Skin epidermis (tissue), 12 donors: ENCODE data around the gene PRKD3.
A peak's percentile ranks its signal among the peaks of the same experiment; 100 is the strongest.
"Not testable (repeated sequence)": the region's sequence is repeated elsewhere in the genome, so short reads cannot be mapped to it uniquely, and the experiment has no call there.

Experiments
- H3K27ac ChIP-seq, 21 experiments: fragments of 200-600 bp; sonication (generic) in 11 of 21; one replicate each; pipeline ENCODE4 v1.5.0; 2020; ENCODE audit warnings: mild to moderate bottlenecking in 3 of 21, inconsistent platforms in 2 of 21, moderate library complexity in 2 of 21
- H3K4me3 ChIP-seq, 7 experiments: fragments of 200-600 bp; sonication (generic) in 2 of 7; one replicate each; pipeline ENCODE4 v1.5.0; 2020; ENCODE audit warnings: inconsistent platforms in 2 of 7, mild to moderate bottlenecking in 2 of 7, moderate library complexity in 1 of 7

The PRKD3 gene

DNA sequence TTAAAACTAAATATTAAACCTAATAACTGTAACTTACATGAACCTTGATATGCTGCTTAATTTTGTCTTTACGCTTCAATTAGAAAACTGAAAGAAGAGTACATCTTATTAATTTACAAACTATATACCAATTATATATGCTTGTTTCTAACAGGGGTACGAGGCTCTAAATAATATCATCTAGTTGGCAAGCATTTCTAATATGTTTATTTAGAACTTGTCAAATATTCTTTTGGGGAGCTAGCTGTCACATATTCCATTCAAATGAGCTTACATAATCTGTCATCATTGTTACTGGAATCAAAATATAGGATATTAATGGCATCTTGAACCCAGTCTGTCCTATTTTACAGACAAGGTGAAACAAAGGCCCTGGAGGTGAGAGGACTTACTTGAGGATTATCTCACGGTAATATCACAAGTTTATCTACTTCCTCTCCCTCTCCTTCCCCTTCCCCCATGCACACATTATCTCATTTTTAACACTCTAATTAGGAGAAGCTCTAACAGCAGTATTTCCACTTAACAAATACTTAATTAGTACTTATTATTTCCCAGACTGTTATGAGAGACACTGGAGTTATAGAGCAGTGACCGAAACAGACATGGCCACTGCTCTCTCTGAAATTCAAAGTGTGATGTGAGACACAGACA lies 3.5 kb downstream of the PRKD3 start:
- Histone ChIP-seq H3K4me3 (no peak overlapping the region), H3K27ac (no peak overlapping the region)

DNA sequence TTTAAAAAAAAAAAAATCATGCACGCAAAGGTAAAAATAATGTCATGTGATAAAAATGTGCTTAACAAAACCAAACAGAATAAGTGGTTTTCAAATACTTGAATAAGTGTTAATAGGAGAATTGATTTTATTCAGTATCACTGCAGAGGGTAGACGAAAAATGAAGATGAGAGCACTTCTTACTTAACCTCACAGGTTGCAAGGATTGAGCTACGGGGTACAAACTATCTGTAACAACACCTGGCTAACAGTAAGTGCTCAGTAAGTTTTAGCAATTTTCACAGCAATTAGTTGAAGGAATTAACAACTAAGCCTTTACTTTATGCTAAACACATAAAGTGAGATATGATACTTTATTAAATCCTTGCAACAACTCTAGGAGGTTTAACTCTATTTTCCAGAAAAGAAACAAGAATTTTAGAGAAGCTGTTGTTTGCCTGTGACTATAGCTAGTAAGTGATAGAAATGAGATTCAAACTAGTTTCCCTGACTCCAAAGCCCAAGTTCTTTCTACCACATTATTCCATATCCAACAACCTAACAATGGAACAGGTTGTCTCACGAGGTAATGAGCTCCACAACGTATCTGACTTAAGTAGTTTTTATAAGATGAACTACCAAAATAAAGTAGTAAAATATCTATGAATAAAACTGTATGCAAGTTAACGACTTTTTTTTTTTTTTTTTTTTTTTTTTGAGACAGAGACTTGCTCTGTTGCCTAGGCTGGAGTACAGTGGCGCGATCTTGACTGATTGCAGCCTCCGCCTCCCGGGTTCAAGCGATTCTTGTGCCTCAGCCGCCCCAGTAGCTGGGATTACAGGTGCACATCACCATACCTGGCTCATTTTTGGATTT lies 4.7 kb downstream of the PRKD3 start:
- Histone ChIP-seq H3K4me3 (no peak overlapping the region), H3K27ac (no peak overlapping the region)

DNA sequence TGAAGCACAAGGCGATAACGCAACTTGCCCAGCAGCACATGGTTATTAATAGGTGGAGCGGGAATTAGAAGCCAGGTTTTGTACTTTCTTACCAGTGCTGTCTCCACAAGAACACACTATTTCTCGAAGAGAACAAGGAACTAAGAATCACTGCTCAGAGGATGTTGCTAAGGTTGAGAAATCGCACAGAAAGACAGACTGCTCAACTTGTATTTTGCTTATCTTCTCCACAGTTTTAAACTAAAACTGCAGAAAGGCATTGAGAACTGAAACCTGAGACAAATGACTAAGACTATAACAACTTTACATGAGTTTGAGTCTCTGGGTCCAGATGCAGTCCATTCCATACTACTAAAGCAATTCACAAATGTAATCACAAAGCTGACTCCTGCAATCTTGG lies 6.2 kb downstream of the PRKD3 start:
- Histone ChIP-seq H3K4me3 (no peak overlapping the region), H3K27ac (peak overlapping the region in 1 of 21 experiments; percentile 12)

DNA sequence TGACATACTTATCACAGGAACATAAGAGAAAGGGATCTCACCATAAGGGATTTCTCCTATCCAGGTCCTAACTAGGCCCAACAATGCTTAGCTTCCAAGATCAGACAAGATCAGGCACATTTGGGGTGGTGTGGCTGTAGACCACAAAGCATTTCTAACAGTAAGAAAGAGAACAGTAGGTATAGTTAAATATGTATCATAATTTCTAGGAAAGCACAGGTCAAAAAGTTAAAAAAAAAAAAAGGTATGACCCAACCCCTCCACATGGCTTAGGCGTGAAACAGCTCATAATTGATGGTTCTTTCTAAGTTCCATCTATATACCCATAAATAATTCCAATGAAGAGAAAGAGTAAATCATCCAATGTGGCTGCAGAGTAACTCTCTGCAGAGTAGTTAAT lies 6.9 kb downstream of the PRKD3 start:
- H3K27ac ChIP-seq: no peak overlapping the region
- H3K4me3 ChIP-seq: no peak overlapping the region

DNA sequence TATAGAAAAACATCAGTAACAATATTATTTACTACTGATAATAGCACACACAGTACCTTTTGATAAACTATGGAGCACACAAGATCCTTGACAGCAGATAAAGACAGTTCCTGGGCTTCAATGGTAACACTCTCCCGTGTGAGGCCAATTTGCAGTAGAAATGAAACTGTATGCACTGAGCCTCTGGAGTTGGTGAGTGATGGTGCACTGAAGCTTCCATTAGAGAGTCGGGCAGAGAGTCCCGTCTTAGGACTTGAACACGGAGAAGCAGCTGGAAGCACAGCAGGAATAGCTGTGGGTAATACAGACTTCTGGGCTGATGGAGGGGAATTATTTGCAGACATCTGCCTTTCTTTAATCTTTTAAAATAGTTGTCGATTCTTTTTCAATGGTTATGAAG lies 8.5 kb downstream of the PRKD3 start:
- no peak overlapping the region for H3K27ac ChIP-seq
- no peak overlapping the region for H3K4me3 ChIP-seq

DNA sequence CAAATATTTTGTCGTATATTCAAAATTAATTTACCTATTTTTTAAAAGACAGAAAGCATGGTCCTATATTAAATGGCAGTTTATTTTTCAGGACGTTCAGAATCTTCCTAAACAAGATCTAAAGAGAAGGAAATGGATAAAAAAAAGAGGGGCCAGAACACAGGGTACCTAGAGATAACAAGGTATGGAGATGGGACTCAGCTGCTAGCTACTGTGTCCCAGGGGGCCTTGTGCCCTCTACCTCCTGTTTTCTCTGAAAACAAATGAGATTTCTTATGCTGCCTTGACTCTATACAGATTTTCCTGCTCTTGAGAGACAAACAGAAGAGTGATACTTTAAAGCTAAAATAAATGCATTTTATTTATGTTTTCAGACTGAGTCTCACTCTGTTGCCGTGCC lies 9.3 kb downstream of the PRKD3 start:
- Histone ChIP-seq H3K27ac (no peak overlapping the region), H3K4me3 (no peak overlapping the region)

DNA sequence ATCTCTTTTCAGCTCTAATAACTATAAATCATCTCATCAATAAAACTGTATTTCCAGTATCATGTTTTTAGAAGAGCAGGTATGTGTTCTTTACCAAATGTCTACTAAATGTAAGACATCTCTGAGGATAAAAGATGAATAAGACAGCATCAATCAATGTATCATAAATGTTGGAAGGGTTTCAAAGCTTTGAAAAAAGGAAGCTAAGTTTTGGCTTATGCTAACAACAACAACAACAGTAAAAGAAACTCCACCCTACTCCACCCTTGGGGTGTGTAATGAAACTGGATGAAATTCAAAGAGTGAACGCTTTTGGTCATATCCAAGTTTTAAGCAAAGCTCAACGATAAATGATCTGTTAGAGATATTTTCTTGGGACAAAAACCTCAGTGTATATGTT lies 17.1 kb downstream of the PRKD3 start:
- no peak overlapping the region for H3K27ac ChIP-seq

DNA sequence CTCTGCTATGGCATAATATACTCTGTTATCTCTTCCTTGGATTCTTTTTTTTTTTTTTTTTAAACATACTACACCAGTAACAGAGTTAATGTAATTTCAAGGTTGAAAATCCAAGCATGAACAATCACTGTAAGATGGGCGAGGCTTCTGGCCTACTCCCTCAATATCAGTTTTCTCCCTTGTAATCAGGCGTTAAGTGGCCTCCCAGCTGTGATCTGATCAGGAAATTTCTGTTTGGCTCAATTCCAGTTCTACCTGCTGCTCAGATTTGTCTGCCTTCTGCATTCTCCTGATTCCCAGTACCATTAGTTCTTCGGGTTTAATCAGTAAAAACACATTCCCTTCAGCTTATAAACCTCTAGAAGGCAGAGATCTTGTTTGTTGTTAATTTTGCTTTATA lies 18.6 kb downstream of the PRKD3 start:
- Histone ChIP-seq H3K27ac (no peak overlapping the region), H3K4me3 (no peak overlapping the region)

More for the DNA sequence above, 17.1 kb downstream of the PRKD3 start:
- no peak overlapping the region for H3K4me3 ChIP-seq

DNA sequence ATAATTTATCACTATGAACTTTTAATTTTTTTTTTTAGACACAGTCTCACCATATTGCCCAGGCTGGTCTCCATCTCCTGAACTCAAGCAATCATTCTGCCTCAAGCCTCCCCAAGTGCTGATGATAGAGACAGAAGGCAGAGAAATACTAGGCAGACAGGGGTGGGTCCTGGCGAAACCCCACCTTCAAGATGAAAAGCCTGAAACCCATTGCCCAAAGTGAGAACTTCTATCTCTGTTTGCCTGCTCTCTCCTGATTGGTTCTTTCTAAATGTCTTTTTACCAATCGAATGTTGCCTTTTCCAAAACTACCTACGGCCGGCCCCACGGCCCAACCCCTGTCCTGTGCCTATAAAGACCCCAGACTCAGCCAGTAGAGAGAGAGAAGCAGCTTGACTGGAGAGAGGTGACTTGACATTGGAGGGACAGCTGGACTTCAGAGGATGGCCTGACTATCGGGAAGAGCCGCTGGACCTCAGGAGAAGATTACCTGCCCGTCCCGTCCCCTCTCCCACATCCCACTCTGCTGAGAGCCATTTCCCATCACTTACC lies 21.9 kb downstream of the PRKD3 start:
- no peak overlapping the region for H3K4me3 ChIP-seq

DNA sequence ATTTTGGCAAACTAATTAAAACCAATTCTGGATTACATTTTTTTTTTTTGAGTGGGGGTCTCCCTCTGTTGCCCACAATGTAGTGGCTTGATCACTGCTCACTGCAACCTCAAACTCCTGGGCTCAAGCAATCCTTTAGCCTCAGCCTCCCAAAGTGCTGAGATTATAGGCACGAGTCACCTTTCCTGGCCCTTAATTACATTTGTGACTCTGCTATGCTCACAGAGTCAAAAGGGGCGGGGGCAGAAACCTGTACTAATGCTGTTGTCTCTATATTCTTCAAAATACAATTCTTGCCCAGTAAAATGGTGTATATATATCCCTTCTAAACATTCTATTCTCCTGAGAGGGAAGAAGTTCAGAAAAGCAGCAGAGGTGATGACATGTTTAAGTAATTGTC lies 23.2 kb downstream of the PRKD3 start:
- Histone ChIP-seq H3K27ac (peak overlapping the region in 1 of 21 experiments; percentile 32), H3K4me3 (no peak overlapping the region)

More for the DNA sequence above, 21.9 kb downstream of the PRKD3 start:
- no peak overlapping the region for H3K27ac ChIP-seq

DNA sequence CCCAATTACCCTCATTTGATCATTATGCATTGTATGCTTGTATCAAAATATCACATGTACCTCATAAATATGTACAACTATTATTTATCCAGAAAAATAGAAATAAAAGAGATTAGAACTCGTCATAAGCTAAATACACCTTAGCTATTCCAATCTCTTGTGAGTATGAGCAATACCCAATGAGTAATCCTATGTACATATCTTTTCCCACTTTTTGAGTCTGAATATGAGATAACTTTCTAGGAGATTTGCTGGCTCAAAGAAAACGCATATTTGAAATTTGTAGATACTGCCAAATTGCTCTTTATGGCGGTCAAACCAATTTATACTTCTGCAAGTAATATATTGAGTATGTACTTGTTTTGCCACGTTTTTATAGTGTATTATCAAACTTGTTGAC lies 24.1 kb downstream of the PRKD3 start:
- Histone ChIP-seq H3K4me3 (no peak overlapping the region), H3K27ac (no peak overlapping the region)

DNA sequence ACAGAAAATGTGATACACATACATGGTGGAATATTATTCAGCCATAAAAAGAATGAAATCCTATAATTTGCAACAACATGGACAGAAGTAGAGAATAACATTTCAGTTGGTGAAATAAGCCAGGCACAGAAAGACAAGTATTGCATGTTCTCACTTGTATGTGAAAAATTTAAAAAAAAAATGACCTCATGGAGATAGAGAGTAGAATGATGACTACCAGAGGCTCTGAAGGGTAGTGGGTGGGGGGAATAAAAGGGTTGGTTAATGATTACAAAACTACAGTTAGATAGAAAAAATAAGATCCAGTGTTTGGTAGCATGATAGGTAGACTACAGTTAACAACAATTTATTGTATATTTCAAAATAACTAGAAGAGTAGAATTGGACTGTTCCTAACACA lies 24.5 kb downstream of the PRKD3 start:
- Histone ChIP-seq H3K27ac (no peak overlapping the region), H3K4me3 (no peak overlapping the region)

DNA sequence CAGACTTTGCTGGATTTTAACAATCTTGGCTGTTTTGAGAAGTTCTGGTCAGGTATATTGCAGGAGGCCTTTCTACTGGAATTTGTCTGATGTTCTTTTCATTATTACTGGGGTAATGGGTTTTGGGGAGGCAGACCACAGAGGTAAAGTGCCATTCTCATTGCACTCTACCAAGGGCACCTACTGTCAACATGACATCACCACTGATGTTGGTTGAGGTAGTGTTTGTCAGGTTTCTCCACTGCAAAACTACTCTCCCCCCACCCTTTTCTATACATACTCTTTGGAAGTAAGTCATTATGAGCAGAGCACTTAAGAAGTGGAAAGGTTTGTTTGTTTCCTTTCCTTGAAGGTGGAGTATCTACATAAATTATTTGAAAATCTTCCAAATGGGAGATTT lies 27.0 kb downstream of the PRKD3 start:
- no peak overlapping the region for H3K4me3 ChIP-seq

DNA sequence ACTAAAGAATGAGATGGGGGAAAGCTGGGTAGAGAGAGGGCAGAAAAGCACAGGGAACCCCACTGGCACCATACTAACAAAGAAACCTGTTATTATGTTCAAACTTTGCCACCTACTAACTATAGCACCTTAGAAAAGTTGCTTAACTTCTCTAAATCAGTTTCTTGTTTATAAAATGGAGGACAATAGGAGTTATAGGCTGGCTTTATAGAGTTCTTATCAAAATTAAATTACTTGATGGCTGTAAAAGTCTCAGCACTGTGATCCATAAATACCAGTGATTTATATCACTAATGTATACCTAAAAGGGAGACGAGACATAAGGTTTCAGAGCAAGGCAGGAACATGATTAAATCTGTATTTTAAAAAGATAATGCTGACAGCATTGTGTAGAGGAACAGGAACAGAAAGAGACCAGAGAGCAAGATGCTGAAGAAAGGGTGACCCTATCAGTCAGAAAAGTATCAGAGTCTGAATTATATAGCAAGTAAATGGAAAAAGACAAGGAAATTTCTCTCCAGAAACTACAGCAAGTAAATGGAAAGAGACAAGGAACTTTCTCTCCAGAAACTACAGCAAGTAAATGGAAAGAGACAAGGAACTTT lies 29.1 kb downstream of the PRKD3 start:
- Histone ChIP-seq H3K4me3 (no peak overlapping the region), H3K27ac (no peak overlapping the region)

More for the DNA sequence above, 27.0 kb downstream of the PRKD3 start:
- no peak overlapping the region for H3K27ac ChIP-seq

DNA sequence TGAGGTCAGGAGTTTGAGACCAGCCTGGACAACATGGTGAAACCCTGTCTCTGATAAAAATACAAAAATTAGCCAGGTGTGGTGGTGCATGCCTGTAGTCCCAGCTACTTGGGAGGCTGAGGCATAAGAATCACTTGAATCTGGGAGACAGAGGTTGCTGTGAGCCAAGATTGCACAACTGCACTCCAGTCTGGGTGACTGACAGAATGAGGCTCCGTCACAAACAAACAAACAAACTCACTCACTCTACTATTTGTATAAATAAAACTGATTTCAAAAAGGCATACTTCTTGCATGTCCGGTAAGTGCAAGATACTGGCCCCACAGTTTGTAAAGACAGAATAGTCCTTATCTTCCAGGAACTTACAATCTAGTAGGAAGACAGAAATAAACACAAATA lies 29.8 kb downstream of the PRKD3 start:
- not testable (repeated sequence) for H3K27ac ChIP-seq, H3K4me3 ChIP-seq

DNA sequence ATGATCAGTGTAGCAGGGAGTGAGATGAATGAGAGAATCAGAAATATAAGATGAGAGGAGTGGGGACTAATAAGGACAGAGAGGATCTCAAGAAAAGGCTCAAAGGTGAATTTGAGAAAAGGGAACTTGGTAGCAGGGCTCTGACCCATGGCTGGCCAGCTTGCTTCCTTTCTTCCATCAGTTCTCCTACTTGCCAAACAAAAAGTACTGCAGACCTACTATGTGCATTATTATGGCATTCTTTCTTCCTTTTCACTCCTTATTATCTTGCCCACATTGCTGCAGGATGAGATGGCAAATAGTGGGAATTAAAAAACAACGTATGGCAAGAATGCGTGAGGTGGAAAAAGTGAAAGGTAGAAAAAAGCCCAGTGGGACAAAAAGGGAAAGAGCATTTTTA lies 33.0 kb downstream of the PRKD3 start:
- H3K4me3 ChIP-seq: no peak overlapping the region

DNA sequence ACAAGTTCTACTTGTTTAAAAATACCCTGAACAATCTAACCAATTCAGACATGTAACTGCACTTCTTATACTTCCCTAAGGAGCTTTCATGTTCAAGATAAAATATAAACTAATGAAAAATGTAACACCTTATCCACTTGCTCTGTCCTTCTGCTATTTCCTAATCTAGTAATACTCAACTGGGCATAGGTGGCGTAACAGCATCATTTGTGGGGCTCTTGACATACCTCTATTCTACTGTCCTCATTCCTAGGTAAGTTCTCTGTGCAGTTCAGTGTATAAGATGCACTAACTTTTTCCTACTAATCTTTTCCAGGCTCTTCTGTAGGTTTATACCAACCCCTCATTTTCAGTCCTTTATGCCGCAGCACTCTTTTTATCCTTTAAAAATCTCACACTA lies 36.7 kb downstream of the PRKD3 start:
- Histone ChIP-seq H3K4me3 (no peak overlapping the region), H3K27ac (no peak overlapping the region)

More for the DNA sequence above, 33.0 kb downstream of the PRKD3 start:
- no peak overlapping the region for H3K27ac ChIP-seq

DNA sequence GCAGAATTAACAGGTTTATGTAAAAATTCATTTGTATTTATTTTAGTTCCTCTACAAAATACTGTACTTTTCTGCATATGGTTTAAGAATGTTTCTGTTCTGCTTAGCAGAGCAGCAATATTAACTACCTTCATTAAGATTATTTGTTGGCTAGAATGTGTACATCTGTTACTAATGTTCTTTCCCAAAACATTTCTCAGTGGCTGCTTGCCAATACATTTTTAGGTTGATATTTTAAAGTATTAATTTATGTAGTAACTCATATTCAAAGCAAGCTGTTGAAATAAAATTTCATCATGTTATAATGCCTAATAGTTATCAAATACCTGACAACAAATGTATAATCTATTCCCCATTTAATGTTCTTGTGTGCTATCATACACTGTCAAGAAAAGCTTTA lies 40.3 kb downstream of the PRKD3 start:
- H3K4me3 ChIP-seq: no peak overlapping the region
- H3K27ac ChIP-seq: no peak overlapping the region

DNA sequence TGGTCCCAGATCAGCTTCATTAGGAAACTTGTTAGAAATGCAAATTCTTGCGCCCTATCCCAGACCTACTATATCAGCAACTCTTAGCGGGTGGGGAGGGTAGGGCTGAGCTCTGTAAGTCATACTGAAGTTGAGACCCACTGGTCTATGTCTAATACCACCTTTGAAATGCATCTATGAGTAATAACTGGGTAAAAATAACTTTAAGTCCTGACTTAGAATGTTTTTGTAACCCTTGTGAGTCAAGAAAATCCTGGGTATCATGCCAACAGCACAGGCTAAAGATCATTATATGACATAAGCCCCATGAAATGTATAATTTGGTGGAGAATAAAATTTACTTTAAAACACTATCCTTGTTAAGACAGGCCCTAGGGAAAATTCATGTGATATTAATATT lies 41.4 kb downstream of the PRKD3 start:
- H3K4me3 ChIP-seq: no peak overlapping the region
- no peak overlapping the region for H3K27ac ChIP-seq

DNA sequence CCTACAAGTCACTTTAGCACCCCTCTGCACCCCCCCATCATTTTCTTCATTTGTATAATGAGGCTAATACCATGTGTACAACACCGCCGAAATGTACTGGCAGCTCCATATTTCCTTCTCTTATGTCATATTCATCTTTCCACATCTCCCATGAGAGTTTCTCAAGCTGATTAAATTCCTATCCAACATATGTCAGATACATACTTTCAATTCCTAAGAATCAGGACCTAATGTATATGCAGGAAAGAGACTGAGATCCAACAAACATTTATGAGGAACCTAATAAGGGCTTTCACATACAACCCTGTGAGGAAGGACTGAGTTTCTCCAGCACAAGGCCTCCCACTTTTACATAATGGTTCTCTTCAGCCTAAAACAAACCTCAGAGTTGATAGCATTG lies 41.9 kb downstream of the PRKD3 start:
- no peak overlapping the region for H3K27ac ChIP-seq

DNA sequence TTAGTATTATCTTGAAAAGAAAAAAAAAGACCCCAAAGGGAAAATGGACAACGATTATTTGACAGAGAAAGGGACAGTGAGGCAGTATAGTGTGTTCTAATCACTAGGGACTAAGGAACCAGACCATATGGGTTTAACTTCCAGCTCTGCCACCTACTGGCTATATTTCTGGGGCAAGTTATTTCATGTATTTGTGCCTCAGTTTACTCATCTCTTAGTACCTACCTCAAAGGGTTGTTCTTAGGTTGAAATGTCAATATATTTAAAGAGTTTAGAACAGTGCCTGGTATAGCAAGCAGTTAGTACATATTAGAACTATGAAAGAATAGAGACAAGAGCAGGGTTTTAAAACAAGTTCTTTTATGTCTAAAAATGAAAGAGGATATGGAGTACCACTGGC lies 42.7 kb downstream of the PRKD3 start:
- Histone ChIP-seq H3K27ac (no peak overlapping the region), H3K4me3 (no peak overlapping the region)

More for the DNA sequence above, 41.9 kb downstream of the PRKD3 start:
- no peak overlapping the region for H3K4me3 ChIP-seq
